ENCODE measurements around the gene PEX14.

PEX14 gene

DNA sequence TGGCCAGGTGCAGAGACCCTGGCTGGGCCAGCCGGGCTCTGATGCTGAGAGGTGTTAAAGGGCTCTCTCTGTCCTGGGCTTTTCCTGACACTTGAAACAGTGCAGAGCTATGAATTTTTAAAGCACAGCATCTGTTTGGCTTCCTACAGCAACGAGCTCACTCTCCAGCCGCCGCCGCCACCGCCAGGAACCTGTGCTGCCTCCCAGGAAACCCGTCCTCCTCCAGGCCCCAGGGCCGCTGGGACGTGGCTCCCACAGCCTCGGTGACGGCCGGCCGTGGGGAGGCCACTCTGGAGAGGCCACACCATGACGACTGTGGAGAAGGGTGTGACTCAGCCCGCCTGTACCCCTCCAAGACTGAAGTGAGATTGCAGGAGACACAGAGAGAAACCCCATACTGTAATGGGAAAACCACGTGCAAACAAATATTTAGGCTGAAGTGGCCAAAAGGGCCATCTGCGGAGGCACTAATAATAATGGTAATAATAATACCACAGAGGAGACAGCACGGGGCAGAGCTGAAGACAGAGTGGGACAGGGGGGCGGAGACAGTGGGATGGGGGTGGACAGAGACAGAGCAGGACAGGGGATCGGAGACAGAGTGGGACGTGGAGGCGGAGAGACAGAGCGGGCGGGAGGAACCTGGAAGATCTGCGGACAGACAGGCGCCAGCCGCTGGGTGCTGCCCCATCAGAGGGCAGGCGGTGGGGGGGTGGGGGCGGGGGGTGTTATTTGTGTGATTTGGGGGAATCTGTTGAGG lies 182.5 kb downstream of the PEX14 start:
- H3K9me3 ChIP-seq (ENCODE audit: control insufficient read depth, insufficient read depth, low read length), result no peaks in the 10 kb centered on the region
- no peak overlapping the region for H3K27ac ChIP-seq (ENCODE audit: low read length)
- H3K27me3 ChIP-seq (ENCODE audit: control insufficient read depth, insufficient read depth, low read length), result no peaks in the 10 kb centered on the region
- WGBS (ENCODE audit: insufficient coverage, insufficient read length), result no CpG with 5 or more reads among the region's 29 CpGs
- DNase-seq (ENCODE audit: low read depth, low spot score), result no peak
- no peaks in the 10 kb centered on the region for H3K4me1 ChIP-seq (ENCODE audit: control insufficient read depth, insufficient read depth, low read length)
- H3K4me3 ChIP-seq (ENCODE audit: low read length), result no peak overlapping the region
- H3K36me3 ChIP-seq (ENCODE audit: control insufficient read depth, insufficient read depth, low read length), result peaks cover 3% of the 10 kb centered on the region; the same call in 1 of the 2 replicates

DNA sequence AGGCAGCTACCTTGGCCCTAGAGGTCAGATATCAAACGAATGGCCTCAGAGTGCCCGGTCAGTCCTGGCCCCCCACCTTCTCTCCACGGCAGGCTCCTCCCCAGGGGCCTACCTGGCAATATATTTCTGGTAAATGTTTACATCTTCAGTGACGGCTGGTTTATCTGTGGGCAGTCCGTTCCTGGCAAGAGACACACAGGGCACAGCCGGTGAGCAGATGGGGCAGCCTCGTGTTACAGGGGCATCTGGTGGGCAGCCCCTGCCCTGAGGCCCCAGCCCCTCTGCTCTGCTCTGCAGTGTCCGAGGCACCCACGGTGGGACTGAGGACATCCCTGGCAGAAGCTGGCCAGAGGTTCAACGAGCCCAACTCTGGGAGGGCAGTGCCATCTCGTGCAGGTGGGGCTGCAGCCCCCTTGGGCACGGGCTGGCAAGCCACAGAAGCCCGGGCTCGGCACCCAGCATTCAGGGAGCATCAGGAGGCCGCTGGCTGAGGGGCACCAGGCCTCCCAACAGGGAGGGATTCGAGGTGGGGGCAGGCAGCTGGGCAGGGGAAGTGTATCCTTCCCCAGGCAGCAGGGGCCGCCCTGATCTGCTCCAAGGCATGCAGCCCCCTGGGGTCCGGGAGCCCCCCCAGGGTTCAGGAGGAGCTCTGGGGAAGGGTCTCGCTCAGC lies 183.8 kb downstream of the PEX14 start:
- no CpG with 5 or more reads among the region's 19 CpGs for WGBS (ENCODE audit: insufficient coverage, insufficient read length)
- Histone ChIP-seq H3K9me3 (ENCODE audit: control insufficient read depth, insufficient read depth, low read length) (no peaks in the 10 kb centered on the region), H3K27ac (ENCODE audit: low read length) (no peak overlapping the region), H3K4me3 (ENCODE audit: low read length) (no peak overlapping the region), H3K4me1 (ENCODE audit: control insufficient read depth, insufficient read depth, low read length) (no peaks in the 10 kb centered on the region), H3K36me3 (ENCODE audit: control insufficient read depth, insufficient read depth, low read length) (peaks cover 3% of the 10 kb centered on the region; the same call in 1 of the 2 replicates), H3K27me3 (ENCODE audit: control insufficient read depth, insufficient read depth, low read length) (no peaks in the 10 kb centered on the region)
- DNase-seq (ENCODE audit: low read depth, low spot score), result no peak

DNA sequence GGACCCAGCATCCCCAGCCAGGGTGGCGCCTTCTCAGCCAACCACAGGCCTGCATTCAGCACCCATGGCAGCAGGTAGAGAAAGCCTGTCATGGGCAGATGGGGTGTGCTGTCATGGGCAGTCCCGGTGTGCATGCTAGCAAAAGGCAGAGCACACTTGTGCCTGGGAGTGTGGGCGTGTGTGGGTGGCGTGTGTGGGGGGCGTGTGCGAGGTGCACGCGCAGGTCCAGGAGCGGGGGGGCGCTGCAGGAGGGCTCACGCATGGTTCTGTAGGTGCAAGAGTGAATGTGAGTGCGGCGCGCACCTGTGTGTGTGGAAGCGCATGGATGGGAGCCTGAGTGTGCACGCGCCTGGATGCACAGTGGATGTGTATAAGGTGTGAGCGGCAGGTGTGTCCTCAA lies 184.5 kb downstream of the PEX14 start:
- Histone ChIP-seq H3K4me1 (ENCODE audit: control insufficient read depth, insufficient read depth, low read length) (no peaks in the 10 kb centered on the region), H3K27ac (ENCODE audit: low read length) (no peak overlapping the region), H3K36me3 (ENCODE audit: control insufficient read depth, insufficient read depth, low read length) (no peaks in the 10 kb centered on the region; the same call in 1 of the 2 replicates), H3K27me3 (ENCODE audit: control insufficient read depth, insufficient read depth, low read length) (no peaks in the 10 kb centered on the region), H3K9me3 (ENCODE audit: control insufficient read depth, insufficient read depth, low read length) (no peaks in the 10 kb centered on the region), H3K4me3 (ENCODE audit: low read length) (no peak overlapping the region)
- no peak for DNase-seq (ENCODE audit: low read depth, low spot score)
- no CpG with 5 or more reads among the region's 18 CpGs for WGBS (ENCODE audit: insufficient coverage, insufficient read length)

DNA sequence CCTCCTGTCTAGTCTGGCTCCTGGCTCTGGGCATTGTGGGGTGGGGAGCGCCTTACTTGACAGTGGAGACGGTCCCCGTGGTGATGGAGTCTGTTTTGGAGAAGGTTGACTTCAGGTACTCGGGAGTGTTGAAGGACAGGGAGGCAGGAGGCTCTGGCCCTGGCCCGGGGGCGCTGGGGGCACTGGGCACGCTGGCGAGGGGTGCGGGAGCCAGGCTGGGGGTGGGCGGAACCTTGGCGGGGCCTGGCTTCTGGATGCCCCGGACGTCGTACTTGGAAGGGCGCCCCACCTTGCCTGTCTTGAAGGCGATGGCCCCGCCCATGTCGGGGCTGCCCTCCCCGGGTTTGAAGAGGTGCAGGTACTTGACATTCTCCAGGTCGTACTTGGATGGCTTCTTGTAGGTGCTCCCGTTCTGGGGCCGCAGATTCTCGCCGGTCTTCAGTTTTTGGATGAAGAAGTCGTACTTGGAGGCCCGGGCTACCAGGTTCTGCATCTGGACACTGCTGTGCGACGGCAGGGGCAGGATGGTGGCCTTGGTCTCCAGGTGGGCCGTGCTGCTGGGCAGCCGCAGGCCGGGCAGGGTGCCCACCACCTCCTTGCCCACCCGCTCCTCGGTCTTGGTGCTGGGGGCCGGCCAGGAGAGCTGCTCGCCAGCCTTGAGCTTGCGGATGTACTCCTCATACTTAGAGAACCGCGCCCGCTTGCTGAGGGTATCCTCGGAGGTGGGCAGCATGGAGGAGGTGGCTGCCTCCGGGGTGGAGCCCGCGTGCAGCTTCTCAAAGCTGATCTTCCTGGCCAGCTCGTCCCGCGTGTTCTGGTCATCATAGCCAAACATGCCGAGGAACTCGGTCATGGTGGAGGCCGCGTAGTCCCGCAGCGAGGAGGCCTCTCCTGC lies 185.1 kb downstream of the PEX14 start:
- H3K4me3 ChIP-seq (ENCODE audit: low read length), result no peak overlapping the region
- 0 out of 2 replicates have a peak, but pooled peaks cover 2% of the 10 kb centered on the region for H3K4me1 ChIP-seq (ENCODE audit: control insufficient read depth, insufficient read depth, low read length)
- H3K27ac ChIP-seq (ENCODE audit: low read length), result no peak overlapping the region
- no peak for DNase-seq (ENCODE audit: low read depth, low spot score)
- WGBS (ENCODE audit: insufficient coverage, insufficient read length), result no CpG with 5 or more reads among the region's 52 CpGs
- no peaks in the 10 kb centered on the region for H3K27me3 ChIP-seq (ENCODE audit: control insufficient read depth, insufficient read depth, low read length)
- no peaks in the 10 kb centered on the region; the same call in 1 of the 2 replicates for H3K36me3 ChIP-seq (ENCODE audit: control insufficient read depth, insufficient read depth, low read length)
- no peaks in the 10 kb centered on the region for H3K9me3 ChIP-seq (ENCODE audit: control insufficient read depth, insufficient read depth, low read length)

DNA sequence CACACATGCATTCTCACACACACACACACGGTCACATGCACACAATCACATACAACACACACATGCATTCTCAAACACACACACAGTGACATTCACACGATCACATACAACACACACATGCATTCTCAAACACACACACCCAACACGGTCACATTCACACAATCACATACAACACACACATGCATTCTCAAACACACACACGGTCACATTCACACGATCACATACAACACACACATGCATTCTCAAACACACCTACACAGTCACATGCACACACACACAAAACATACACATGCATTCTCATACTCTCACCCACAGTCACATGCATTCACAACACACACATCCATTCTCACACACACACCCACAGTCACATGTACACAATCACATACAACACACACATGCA lies 186.7 kb downstream of the PEX14 start:
- Histone ChIP-seq H3K36me3 (ENCODE audit: control insufficient read depth, insufficient read depth, low read length) (no peaks in the 10 kb centered on the region; the same call in 1 of the 2 replicates), H3K4me3 (ENCODE audit: low read length) (no peak overlapping the region), H3K9me3 (ENCODE audit: control insufficient read depth, insufficient read depth, low read length) (no peaks in the 10 kb centered on the region), H3K27me3 (ENCODE audit: control insufficient read depth, insufficient read depth, low read length) (no peaks in the 10 kb centered on the region), H3K27ac (ENCODE audit: low read length) (no peak overlapping the region), H3K4me1 (ENCODE audit: control insufficient read depth, insufficient read depth, low read length) (peaks cover 2% of the 10 kb centered on the region; the same call in 1 of the 2 replicates)
- DNase-seq (ENCODE audit: low read depth, low spot score), result no peak
- WGBS (ENCODE audit: insufficient coverage, insufficient read length), result 100% methylated on average over 5 of the region's 5 CpGs

DNA sequence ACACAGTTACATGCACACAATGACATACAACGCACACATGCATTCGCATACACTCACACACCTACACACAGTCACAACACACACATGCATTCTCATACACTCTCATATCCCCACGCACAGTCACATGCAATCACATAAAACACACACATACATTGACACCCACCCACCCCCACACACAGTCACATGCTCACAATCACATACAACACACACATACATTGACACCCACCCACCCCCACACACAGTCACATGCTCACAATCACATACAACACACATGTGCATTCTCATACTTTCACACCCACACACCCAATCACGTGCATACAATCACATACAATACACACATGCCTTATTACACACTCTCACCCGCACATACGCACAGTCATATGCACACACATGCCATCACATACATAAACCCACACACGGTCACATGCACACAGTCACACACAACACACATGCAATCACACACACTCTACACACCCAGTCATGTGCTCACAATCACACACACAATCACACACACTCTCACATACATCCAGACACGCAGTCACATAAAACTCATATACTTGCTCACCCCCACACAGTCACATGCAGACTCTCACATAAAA lies 187.4 kb downstream of the PEX14 start:
- H3K36me3 ChIP-seq (ENCODE audit: control insufficient read depth, insufficient read depth, low read length), result no peaks in the 10 kb centered on the region; the same call in 1 of the 2 replicates
- no peak overlapping the region for H3K4me3 ChIP-seq (ENCODE audit: low read length)
- H3K27ac ChIP-seq (ENCODE audit: low read length), result no peak overlapping the region
- H3K4me1 ChIP-seq (ENCODE audit: control insufficient read depth, insufficient read depth, low read length), result peaks cover 2% of the 10 kb centered on the region; the same call in 1 of the 2 replicates
- WGBS (ENCODE audit: insufficient coverage, insufficient read length), result 100% methylated on average over 7 of the region's 8 CpGs
- no peaks in the 10 kb centered on the region for H3K27me3 ChIP-seq (ENCODE audit: control insufficient read depth, insufficient read depth, low read length)
- DNase-seq (ENCODE audit: low read depth, low spot score), result no peak
- H3K9me3 ChIP-seq (ENCODE audit: control insufficient read depth, insufficient read depth, low read length), result no peaks in the 10 kb centered on the region

DNA sequence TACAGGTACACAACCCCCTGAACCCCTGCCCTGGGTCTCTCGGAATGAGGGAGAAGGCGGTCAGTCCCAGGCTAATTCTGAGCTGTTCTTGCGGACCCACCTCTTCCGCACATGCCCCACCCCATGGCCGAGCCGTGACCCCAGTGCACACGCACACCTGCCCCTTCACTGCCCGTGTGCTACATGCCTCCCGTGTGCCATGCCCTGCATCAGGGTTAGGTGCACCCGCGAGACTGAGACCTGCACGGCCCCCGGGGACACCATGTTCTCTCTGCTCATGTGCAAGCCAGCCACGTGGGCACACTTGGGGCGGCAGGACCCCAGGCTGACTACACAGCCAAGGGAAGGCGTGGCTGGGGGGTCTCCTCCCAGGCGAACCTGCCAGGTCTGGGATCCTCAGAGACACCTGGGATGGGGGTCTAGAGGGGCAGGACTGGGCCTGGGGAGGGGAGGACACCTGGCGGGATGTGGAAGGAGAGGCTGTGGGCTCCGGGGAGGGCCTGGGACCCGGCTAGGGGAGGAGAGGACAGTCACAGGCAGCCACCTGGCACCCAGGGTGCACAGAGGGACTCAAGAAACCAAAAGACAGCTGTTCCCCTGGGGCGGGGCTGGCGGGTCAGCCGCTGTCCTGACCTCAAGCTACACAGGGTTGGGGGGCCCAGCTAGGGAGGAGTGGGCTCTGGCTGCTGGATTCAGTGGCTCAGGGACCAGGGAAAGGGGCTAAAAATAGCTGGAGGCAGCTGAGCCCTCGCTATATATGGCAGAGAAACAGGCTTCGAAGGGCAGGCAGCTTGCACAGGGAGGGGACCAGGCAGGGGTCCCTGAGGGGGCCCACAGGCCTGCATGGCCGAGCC lies 188.3 kb downstream of the PEX14 start:
- Histone ChIP-seq H3K27me3 (ENCODE audit: control insufficient read depth, insufficient read depth, low read length) (no peaks in the 10 kb centered on the region), H3K4me1 (ENCODE audit: control insufficient read depth, insufficient read depth, low read length) (peaks cover 2% of the 10 kb centered on the region; the same call in 1 of the 2 replicates), H3K4me3 (ENCODE audit: low read length) (no peak overlapping the region), H3K9me3 (ENCODE audit: control insufficient read depth, insufficient read depth, low read length) (no peaks in the 10 kb centered on the region), H3K36me3 (ENCODE audit: control insufficient read depth, insufficient read depth, low read length) (no peaks in the 10 kb centered on the region; the same call in 1 of the 2 replicates), H3K27ac (ENCODE audit: low read length) (no peak overlapping the region)
- no peak for DNase-seq (ENCODE audit: low read depth, low spot score)
- no CpG with 5 or more reads among the region's 26 CpGs for WGBS (ENCODE audit: insufficient coverage, insufficient read length)

DNA sequence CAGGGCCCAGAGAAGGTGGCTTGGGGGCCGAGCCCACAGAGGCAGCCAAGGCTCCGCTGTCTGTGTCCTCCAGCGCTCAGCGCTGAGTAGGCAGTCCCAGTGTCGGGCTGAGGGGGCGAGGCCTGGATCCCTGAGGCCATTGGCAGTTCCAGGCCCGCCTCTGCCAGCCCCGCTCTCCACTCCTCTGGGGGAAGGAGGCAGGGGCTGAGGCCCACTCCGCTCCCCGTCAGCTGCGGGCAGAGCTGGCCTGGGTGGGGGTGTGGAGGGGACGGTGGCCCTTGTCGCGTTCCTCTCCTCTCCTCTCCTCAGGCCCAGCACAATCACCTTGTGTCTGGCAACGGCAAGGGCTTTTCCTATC lies 188.9 kb downstream of the PEX14 start:
- H3K36me3 ChIP-seq (ENCODE audit: control insufficient read depth, insufficient read depth, low read length), result no peaks in the 10 kb centered on the region; the same call in 1 of the 2 replicates
- no peak overlapping the region for H3K4me3 ChIP-seq (ENCODE audit: low read length)
- H3K4me1 ChIP-seq (ENCODE audit: control insufficient read depth, insufficient read depth, low read length), result peaks cover 4% of the 10 kb centered on the region; the same call in 1 of the 2 replicates
- H3K27ac ChIP-seq (ENCODE audit: low read length), result no peak overlapping the region
- no CpG with 5 or more reads among the region's 15 CpGs for WGBS (ENCODE audit: insufficient coverage, insufficient read length)
- no peak for DNase-seq (ENCODE audit: low read depth, low spot score)
- no peaks in the 10 kb centered on the region for H3K9me3 ChIP-seq (ENCODE audit: control insufficient read depth, insufficient read depth, low read length)
- H3K27me3 ChIP-seq (ENCODE audit: control insufficient read depth, insufficient read depth, low read length), result no peaks in the 10 kb centered on the region

DNA sequence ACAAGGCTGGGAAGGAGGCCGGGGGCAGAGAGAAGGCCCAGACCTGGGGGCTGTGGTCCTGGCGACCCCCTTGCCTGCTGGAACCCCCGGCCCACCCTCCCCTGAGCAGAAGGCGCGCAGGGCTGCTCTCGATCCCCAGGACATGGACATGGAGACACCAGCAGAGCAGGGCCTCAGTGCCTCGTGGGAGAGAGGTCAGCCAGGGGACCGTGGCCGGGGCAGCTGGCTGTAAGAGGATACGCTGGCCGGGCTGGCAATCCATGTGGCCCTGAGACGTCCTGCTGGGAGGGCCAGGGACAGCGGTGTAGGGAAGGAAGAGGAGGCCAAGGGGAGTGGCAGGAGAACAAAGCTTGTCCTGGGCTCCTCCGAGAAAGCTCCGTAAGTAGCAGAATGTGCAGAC lies 189.5 kb downstream of the PEX14 start:
- DNase-seq (ENCODE audit: low read depth, low spot score), result no peak
- Histone ChIP-seq H3K27me3 (ENCODE audit: control insufficient read depth, insufficient read depth, low read length) (no peaks in the 10 kb centered on the region), H3K27ac (ENCODE audit: low read length) (no peak overlapping the region), H3K9me3 (ENCODE audit: control insufficient read depth, insufficient read depth, low read length) (no peaks in the 10 kb centered on the region), H3K4me1 (ENCODE audit: control insufficient read depth, insufficient read depth, low read length) (peaks cover 4% of the 10 kb centered on the region; the same call in 1 of the 2 replicates), H3K4me3 (ENCODE audit: low read length) (no peak overlapping the region), H3K36me3 (ENCODE audit: control insufficient read depth, insufficient read depth, low read length) (no peaks in the 10 kb centered on the region; the same call in 1 of the 2 replicates)
- no CpG with 5 or more reads among the region's 15 CpGs for WGBS (ENCODE audit: insufficient coverage, insufficient read length)
